ENCODE results near the gene COG5.

COG5 gene

DNA sequence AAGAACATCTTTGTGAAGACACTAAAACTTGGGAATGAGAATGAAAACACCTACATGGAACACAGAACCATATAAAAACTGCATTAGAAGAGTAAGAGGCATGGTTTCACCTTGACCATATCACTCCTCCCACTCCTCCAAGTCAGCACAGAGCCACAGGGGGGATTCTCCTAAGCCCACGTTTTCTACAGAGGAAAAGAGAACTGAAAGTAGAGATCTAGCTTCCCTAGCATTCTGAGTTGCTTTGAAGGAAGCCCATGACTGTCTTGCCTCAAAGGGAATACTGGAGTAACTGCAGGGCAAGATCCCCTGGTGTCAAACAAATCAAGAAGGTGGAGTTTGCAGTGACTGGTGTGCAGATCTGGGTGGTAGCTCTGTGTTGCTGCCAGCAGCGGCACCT lies 351.0 kb downstream of the COG5 start:
- Histone ChIP-seq H4K20me1 (ENCODE audit: insufficient read depth, low read length, poor library complexity, severe bottlenecking) (no peaks in the 10 kb centered on the region), H3K27me3 (ENCODE audit: insufficient read depth, low read length, poor library complexity, severe bottlenecking) (no peaks in the 10 kb centered on the region), H3K9ac (ENCODE audit: low read depth, low read length, poor library complexity, severe bottlenecking) (no peak overlapping the region), H3F3A (ENCODE audit: low read depth) (no peaks in the 10 kb centered on the region), H3K4me1 (ENCODE audit: insufficient read depth, low read length, poor library complexity, severe bottlenecking) (no peaks in the 10 kb centered on the region), H2AFZ (ENCODE audit: low read length) (no peak overlapping the region), H3K9me2 (replicated peaks; ENCODE audit: low read depth, low read length) (no peaks in the 10 kb centered on the region), H3K4me2 (ENCODE audit: low read depth, low read length, poor library complexity, severe bottlenecking) (no peak overlapping the region), H3K79me2 (ENCODE audit: insufficient read depth, low read length) (no peaks in the 10 kb centered on the region), H3K4me3 (ENCODE audit: low read length, poor library complexity, severe bottlenecking) (no peak overlapping the region), H3K36me3 (ENCODE audit: insufficient read depth, low read length) (peaks cover 29% of the 10 kb centered on the region; the same call in 1 of the 2 replicates), H3K9me3 (ENCODE audit: insufficient read depth, low read depth, low read length) (no peaks in the 10 kb centered on the region; the same call in 1 of the 2 replicates)
- TF ChIP-seq EZH2phosphoT487 (IDR thresholded peaks at IDR 0.05; ENCODE audit: borderline replicate concordance), result no peak
- TF ChIP-seq, protein P1, sequence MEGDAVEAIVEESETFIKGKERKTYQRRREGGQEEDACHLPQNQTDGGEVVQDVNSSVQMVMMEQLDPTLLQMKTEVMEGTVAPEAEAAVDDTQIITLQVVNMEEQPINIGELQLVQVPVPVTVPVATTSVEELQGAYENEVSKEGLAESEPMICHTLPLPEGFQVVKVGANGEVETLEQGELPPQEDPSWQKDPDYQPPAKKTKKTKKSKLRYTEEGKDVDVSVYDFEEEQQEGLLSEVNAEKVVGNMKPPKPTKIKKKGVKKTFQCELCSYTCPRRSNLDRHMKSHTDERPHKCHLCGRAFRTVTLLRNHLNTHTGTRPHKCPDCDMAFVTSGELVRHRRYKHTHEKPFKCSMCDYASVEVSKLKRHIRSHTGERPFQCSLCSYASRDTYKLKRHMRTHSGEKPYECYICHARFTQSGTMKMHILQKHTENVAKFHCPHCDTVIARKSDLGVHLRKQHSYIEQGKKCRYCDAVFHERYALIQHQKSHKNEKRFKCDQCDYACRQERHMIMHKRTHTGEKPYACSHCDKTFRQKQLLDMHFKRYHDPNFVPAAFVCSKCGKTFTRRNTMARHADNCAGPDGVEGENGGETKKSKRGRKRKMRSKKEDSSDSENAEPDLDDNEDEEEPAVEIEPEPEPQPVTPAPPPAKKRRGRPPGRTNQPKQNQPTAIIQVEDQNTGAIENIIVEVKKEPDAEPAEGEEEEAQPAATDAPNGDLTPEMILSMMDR (conservative IDR thresholded peaks at IDR 0.05; ENCODE audit: low read length), result no peak

GRCh38 chr7:107210400-107210799 lies 353.3 kb downstream of the COG5 start:
- H3K79me2 ChIP-seq (ENCODE audit: insufficient read depth, low read length), result no peaks in the 10 kb centered on the region
- no peaks in the 10 kb centered on the region for H3K9me2 ChIP-seq (replicated peaks; ENCODE audit: low read depth, low read length)
- H3K4me1 ChIP-seq (ENCODE audit: insufficient read depth, low read length, poor library complexity, severe bottlenecking), result no peaks in the 10 kb centered on the region
- H4K20me1 ChIP-seq (ENCODE audit: insufficient read depth, low read length, poor library complexity, severe bottlenecking), result no peaks in the 10 kb centered on the region
- H3K27me3 ChIP-seq (ENCODE audit: insufficient read depth, low read length, poor library complexity, severe bottlenecking), result no peaks in the 10 kb centered on the region
- H2AFZ ChIP-seq (ENCODE audit: low read length), result no peak overlapping the region
- H3K4me3 ChIP-seq (ENCODE audit: low read length, poor library complexity, severe bottlenecking), result no peak overlapping the region
- H3K36me3 ChIP-seq (ENCODE audit: insufficient read depth, low read length), result peaks cover 40% of the 10 kb centered on the region; the same call in 1 of the 2 replicates
- H3K4me2 ChIP-seq (ENCODE audit: low read depth, low read length, poor library complexity, severe bottlenecking), result no peak overlapping the region
- H3F3A ChIP-seq (ENCODE audit: low read depth), result no peaks in the 10 kb centered on the region
- H3K9me3 ChIP-seq (ENCODE audit: insufficient read depth, low read depth, low read length), result no peaks in the 10 kb centered on the region; the same call in 1 of the 2 replicates
- no peak overlapping the region for H3K9ac ChIP-seq (ENCODE audit: low read depth, low read length, poor library complexity, severe bottlenecking)
- TF ChIP-seq EZH2phosphoT487 (IDR thresholded peaks at IDR 0.05; ENCODE audit: borderline replicate concordance), result no peak
- TF ChIP-seq, protein P1 (conservative IDR thresholded peaks at IDR 0.05; ENCODE audit: low read length), result no peak

GRCh38 chr7:107209565-107209964 lies 354.2 kb downstream of the COG5 start:
- Histone ChIP-seq H3K9me3 (ENCODE audit: insufficient read depth, low read depth, low read length) (no peaks in the 10 kb centered on the region; the same call in 1 of the 2 replicates), H3K4me1 (ENCODE audit: insufficient read depth, low read length, poor library complexity, severe bottlenecking) (no peaks in the 10 kb centered on the region), H3K79me2 (ENCODE audit: insufficient read depth, low read length) (no peaks in the 10 kb centered on the region), H2AFZ (ENCODE audit: low read length) (no peak overlapping the region), H3K9ac (ENCODE audit: low read depth, low read length, poor library complexity, severe bottlenecking) (no peak overlapping the region), H3K4me3 (ENCODE audit: low read length, poor library complexity, severe bottlenecking) (no peak overlapping the region), H3K9me2 (replicated peaks; ENCODE audit: low read depth, low read length) (no peaks in the 10 kb centered on the region), H3F3A (ENCODE audit: low read depth) (no peaks in the 10 kb centered on the region), H3K4me2 (ENCODE audit: low read depth, low read length, poor library complexity, severe bottlenecking) (no peak overlapping the region), H3K36me3 (ENCODE audit: insufficient read depth, low read length) (peaks cover 49% of the 10 kb centered on the region; the same call in 1 of the 2 replicates), H3K27me3 (ENCODE audit: insufficient read depth, low read length, poor library complexity, severe bottlenecking) (no peaks in the 10 kb centered on the region), H4K20me1 (ENCODE audit: insufficient read depth, low read length, poor library complexity, severe bottlenecking) (no peaks in the 10 kb centered on the region)
- TF ChIP-seq, protein P1 (conservative IDR thresholded peaks at IDR 0.05; ENCODE audit: low read length), result no peak
- no peak for TF ChIP-seq EZH2phosphoT487 (IDR thresholded peaks at IDR 0.05; ENCODE audit: borderline replicate concordance)

Data from Loucy (cell line).